Nephron (organoid): ENCODE measurements around the gene ZMYND8.

Source experiments
- H3K27ac Mint-ChIP-seq, 3 experiments: 2 replicates each; pipeline ENCODE4 v1.8.0; 2020; ENCODE audit warnings: mixed read lengths in 3 of 3, mild to moderate bottlenecking in 2 of 3, moderate library complexity in 1 of 3
- H3K27me3 Mint-ChIP-seq: 2 replicates; pipeline ENCODE4 v1.8.0; 2021; ENCODE audit warnings: low read depth, mild to moderate bottlenecking, moderate library complexity, mixed read lengths
- H3K36me3 Mint-ChIP-seq: 2 replicates; pipeline ENCODE4 v1.8.0; 2020; ENCODE audit warnings: low read depth, mixed read lengths
- H3K4me1 Mint-ChIP-seq: 2 replicates; pipeline ENCODE4 v1.8.0; 2020; ENCODE audit warnings: mixed read lengths
- H3K4me3 Mint-ChIP-seq, 3 experiments: 2 replicates each; pipeline ENCODE4 v1.8.0; 2020; ENCODE audit warnings: mild to moderate bottlenecking in 3 of 3, mixed read lengths in 3 of 3, moderate library complexity in 2 of 3
- H3K9me3 Mint-ChIP-seq: 2 replicates; pipeline ENCODE4 v1.8.0; 2020; ENCODE audit warnings: mixed read lengths
- TF ChIP-seq, protein P1 (sequence below), 3 experiments: fragments of 200-600 bp; sonication (generic); IDR thresholded peaks; one replicate each; pipeline ENCODE4 v1.5.0; 2021; ENCODE audit warnings: antibody characterized with exemption in 3 of 3; ENCODE audit not compliant: unreplicated experiment in 3 of 3

Gene ZMYND8

GRCh38 chr20:47317127-47317895 is 39.2 kb downstream of the ZMYND8 start:
- H3K9me3 Mint-ChIP-seq, result no peaks in the 10 kb centered on the region

DNA sequence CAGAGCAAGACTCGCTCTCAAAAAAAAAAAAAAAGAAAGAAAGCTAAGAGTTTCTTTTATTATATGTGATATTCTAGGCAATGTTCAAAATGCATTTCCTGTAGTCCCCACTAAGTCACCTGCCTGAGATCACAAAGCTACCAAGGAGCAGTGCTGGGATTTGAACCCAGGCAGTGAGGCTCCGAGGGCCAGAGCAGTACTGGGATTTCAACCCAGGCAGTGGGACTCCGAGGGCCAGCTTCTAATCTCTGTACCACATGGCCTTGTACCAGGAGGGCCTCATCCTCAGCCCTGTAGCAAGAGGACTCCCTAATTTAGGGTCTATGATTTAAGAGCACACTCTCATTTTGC is 39.7 kb downstream of the ZMYND8 start:
- H3K9me3 Mint-ChIP-seq, result no peaks in the 10 kb centered on the region
- H3K4me1 Mint-ChIP-seq, result peaks cover 66% of the 10 kb centered on the region
- no peak overlapping the region for H3K4me3 Mint-ChIP-seq
- H3K27ac Mint-ChIP-seq, result peak overlapping the region; percentile 99 to 100 (median 100)
- TF ChIP-seq, protein P1, sequence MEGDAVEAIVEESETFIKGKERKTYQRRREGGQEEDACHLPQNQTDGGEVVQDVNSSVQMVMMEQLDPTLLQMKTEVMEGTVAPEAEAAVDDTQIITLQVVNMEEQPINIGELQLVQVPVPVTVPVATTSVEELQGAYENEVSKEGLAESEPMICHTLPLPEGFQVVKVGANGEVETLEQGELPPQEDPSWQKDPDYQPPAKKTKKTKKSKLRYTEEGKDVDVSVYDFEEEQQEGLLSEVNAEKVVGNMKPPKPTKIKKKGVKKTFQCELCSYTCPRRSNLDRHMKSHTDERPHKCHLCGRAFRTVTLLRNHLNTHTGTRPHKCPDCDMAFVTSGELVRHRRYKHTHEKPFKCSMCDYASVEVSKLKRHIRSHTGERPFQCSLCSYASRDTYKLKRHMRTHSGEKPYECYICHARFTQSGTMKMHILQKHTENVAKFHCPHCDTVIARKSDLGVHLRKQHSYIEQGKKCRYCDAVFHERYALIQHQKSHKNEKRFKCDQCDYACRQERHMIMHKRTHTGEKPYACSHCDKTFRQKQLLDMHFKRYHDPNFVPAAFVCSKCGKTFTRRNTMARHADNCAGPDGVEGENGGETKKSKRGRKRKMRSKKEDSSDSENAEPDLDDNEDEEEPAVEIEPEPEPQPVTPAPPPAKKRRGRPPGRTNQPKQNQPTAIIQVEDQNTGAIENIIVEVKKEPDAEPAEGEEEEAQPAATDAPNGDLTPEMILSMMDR (IDR thresholded peaks at IDR 0.05; ENCODE audit: unreplicated experiment in 3 of 3), result no peak
- no peaks in the 10 kb centered on the region for H3K27me3 Mint-ChIP-seq
- peaks cover 9% of the 10 kb centered on the region for H3K36me3 Mint-ChIP-seq

More at GRCh38 chr20:47317127-47317895, 39.2 kb downstream of the ZMYND8 start:
- peaks cover 5% of the 10 kb centered on the region for H3K36me3 Mint-ChIP-seq
- peaks cover 66% of the 10 kb centered on the region for H3K4me1 Mint-ChIP-seq
- H3K27me3 Mint-ChIP-seq, result no peaks in the 10 kb centered on the region
- TF ChIP-seq, protein P1 (IDR thresholded peaks at IDR 0.05; ENCODE audit: unreplicated experiment in 3 of 3), result no peak
- H3K4me3 Mint-ChIP-seq, result peak overlapping the region in 1 of 3 experiments; percentile 53
- peak overlapping the region; percentile 99 to 100 (median 100) for H3K27ac Mint-ChIP-seq

DNA sequence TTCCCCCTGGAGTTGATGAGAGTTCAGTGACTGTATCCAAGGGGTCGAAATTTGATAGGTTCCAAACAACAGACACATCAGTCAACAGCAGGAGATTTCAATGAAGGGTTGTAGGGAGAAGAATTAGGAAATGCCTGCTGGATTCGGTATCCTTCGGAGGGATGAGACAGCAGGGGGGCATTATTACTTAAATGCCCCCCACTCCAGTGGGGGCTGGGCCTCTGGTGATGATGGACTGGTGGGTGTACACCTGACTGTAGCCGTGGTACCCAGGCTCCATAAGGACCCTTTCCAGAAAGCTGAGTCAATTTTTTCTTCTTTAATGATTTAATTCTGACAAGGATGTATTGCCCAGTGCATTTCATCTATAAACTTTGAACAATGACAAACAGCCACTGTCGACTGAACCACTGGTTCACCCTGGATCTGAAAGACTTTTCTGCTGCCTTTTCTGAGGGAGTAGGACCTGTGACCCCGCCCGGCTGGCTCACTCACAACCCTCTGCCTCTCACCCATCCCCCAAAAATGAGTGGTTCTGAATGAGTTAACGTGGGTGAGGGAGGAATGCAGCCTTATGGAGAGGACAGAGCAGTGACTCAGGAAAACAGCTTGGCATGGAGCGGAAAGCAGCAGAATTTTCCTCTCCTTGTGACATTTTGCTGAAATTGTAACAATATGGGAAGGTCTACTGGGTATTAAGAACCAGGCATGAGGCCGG is 41.0 kb downstream of the ZMYND8 start:
- H3K9me3 Mint-ChIP-seq, result no peaks in the 10 kb centered on the region
- peak overlapping the region; percentile 95 to 100 (median 99) for H3K27ac Mint-ChIP-seq
- TF ChIP-seq, protein P1 (IDR thresholded peaks at IDR 0.05; ENCODE audit: unreplicated experiment in 3 of 3), result no peak
- H3K4me1 Mint-ChIP-seq, result peaks cover 63% of the 10 kb centered on the region
- H3K27me3 Mint-ChIP-seq, result no peaks in the 10 kb centered on the region
- peak overlapping the region; percentile 24 to 40 (median 28) for H3K4me3 Mint-ChIP-seq
- H3K36me3 Mint-ChIP-seq, result peaks cover 16% of the 10 kb centered on the region

- H3K27ac Mint-ChIP-seq, result peak overlapping the region; percentile 95 to 100 (median 99)
- TF ChIP-seq, protein P1 (IDR thresholded peaks at IDR 0.05; ENCODE audit: unreplicated experiment in 3 of 3), result no peak
- peaks cover 16% of the 10 kb centered on the region for H3K36me3 Mint-ChIP-seq
- peaks cover 57% of the 10 kb centered on the region for H3K4me1 Mint-ChIP-seq
- H3K9me3 Mint-ChIP-seq, result no peaks in the 10 kb centered on the region
- H3K27me3 Mint-ChIP-seq, result no peaks in the 10 kb centered on the region
- peak overlapping the region in 1 of 3 experiments; percentile 13 for H3K4me3 Mint-ChIP-seq
Observed at GRCh38 chr20:47314647-47315338, 41.7 kb downstream of the ZMYND8 start.

- Mint-ChIP-seq H3K4me3 (no peak overlapping the region), H3K36me3 (peaks cover 22% of the 10 kb centered on the region), H3K27me3 (no peaks in the 10 kb centered on the region), H3K27ac (peak overlapping the region in 2 of 3 experiments; percentile 56 to 65), H3K4me1 (peaks cover 36% of the 10 kb centered on the region), H3K9me3 (no peaks in the 10 kb centered on the region)
- TF ChIP-seq, protein P1 (IDR thresholded peaks at IDR 0.05; ENCODE audit: unreplicated experiment in 3 of 3), result no peak
Observed at GRCh38 chr20:47311967-47312681, 44.4 kb downstream of the ZMYND8 start.
